DMS 273 treated with DMSO at 0.1 percent for 48 hours (cell line): Measurements from ENCODE around the gene ASPDH.

Experiments
- DNase-seq: peaks from one replicate; lab custom pipeline; 2025; lab: John Stamatoyannopoulos, UW

ASPDH gene

GRCh38 chr19:50513746-50514345, at the start of gene ASPDH:
TSS of gene ASPDH (minus strand) at chr19:50513913. CDS start at chr19:50513823, 90 bp downstream.
- DNase-seq: no peak

GRCh38 chr19:50562996-50563395, 49.3 kb upstream of the ASPDH start:
- no peak for DNase-seq

DNA sequence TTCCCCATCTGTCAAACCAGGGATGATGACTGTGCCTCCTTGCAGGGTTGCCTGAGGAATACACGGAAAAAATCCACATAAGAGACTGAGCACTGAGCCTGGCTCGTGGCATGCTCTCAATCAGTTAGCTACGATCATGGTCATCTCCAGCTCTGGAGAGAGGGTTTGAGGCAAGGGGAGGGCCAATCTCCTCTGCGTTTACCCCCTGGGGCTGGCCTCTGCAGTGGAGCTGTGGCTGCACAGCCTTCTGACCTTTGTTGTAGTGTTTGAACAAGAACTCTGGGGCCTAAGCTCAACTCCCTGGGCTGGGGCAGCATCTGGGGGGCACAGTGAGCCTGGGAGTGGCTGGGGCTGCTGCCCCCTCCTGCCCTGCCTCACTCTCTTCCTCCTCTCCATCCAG, 48.6 kb upstream of the ASPDH start:
- DNase-seq: no peak

DNA sequence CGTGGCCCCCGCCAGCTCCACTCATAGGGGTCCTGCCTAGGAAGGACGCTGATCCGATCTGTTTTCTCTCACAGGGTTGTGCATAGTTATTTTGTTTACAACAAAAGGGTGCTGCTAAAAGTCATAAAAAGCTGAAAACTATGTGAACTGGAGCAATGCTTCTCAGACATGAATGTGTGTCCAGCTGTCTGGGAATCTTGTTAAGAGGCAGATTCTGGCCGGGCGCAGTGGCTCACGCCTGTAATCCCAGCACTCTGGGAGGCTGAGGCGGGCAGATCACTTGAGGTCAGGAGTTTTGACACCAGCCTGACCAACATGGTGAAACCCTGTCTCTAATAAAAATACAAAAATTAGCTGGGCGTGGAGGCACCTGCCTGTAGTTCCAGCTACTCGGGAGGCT, 45.9 kb upstream of the ASPDH start:
- no peak for DNase-seq

- DNase-seq: no peak
These were observed 44.7 kb upstream of the ASPDH start for GRCh38 chr19:50558449-50558848.

DNA sequence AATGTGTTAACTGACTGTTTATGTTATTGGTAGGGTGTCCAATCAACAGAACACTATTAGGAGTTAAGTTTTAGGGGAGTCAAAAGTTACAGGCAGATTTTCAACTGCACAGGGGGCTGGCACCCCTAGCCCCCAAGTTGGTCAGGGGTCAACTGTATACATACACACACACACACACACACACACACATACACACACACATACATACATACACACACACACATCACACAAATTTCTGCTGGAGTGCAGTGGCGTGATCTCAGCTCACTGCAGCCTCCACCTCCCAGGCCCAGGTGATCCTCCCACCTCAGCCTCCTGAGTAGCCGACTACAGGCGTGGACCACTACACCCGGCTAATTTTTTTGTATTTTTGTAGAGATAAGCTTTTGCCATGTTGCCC, 44.3 kb upstream of the ASPDH start:
- no peak for DNase-seq

DNA sequence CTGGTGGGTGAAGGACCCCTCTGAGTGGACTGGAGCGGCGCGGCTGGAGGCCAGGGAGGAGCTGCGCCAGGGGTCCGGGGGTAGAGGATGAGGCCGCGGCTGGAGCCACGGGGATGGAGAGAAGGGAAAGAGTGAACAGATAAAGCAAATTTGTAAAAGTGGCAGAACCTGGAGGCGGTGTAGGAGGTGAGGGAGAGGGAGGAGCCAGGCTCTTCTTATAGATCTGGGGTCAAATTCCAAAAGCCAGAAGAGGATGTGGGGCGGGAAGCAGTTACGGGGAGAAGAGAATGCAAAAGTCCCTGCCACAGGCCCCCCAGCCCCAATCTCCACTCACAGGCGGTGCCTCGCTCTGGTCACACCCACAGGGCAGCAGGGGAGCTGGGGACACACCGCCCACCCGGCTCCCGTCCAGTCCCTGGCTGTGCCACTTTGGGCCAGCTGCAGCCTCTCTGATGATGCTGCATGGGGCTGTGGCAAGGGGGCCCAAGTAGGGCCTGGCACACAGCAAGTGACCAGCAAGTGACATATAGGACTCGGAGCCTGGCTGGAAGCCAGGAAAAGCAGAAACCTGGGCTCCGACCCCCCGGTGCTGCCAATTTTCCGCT, 43.4 kb upstream of the ASPDH start:
- no peak for DNase-seq

GRCh38 chr19:50556282-50557008, 42.7 kb upstream of the ASPDH start:
- DNase-seq: no peak

DNA sequence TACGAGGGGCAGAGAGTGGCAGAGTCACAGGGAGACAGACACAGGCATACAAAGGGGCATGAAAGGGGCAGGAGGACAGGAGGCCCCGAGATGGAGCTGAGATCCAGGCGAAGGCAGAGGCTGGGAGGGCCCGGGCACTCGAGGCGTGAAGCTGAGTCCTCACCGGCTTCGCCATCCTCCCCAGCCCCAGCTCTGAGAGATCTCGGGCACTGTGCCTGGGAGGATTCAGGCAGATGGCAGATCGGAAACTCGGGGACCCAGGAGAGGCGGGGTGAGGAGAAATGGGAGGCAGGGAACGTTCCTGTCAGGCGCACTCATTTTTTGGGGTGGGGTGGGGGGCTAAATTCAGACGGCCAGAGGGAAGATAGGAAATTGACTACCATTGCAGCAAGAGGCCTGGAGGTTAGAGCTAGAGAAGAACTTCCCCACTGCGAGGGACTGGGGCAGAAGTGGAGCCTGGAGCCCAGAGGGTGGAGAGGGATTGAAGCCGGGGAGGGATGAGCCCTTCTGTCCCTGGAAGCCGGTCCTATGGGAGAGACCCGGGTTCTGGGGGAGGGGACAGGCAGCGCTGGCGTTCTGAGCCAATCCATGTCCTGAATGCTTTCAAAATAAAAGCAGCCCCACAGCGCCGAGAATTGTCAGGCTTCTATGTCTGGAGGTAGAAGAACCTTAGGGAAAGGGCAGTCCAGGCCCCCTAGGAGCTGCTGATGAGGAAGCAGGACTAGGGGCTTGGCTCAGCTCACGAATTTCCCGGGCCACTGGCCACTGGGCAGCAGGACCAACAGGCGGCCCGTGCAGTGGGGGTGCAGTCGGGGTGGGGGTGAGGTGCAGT, 42.0 kb upstream of the ASPDH start:
- no peak for DNase-seq

DNA sequence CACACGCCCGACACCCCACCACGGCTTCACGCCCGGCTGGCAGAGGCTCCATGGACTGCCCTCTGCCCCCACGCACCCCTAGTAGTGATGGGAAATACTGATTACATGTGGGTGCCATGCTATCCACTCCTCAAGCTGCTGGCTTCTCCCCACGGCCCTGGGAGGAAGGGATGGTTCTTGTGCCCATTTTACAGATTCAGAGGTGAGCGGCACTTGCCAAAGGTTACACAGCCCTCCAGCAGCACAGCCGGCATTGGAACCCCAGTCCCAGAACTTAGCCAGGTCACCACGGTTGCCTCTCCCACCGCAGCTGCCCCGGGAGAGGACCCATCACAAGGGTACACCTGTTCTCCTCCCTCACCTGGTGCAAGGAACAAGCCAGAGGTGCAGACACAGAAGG, 41.3 kb upstream of the ASPDH start:
- no peak for DNase-seq

DNA sequence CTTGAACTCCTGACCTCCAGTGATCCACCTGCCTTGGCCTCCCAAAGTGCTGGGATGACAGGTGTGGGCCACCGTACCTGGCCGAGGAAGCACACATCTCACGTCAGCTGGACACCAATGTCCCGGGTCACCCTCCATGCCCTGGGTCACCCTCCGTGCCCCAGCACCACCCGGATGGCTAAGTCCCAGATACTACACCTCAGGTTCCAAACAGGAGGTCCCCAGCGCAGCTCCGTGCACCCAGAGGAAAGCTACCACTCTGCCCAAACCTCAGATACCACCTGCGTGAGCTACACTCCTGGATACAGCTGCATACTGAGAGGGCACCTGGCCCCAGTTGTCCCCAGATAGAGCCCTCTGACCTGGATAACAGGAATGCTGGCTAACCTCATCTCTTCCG, 40.5 kb upstream of the ASPDH start:
- DNase-seq: no peak

DNA sequence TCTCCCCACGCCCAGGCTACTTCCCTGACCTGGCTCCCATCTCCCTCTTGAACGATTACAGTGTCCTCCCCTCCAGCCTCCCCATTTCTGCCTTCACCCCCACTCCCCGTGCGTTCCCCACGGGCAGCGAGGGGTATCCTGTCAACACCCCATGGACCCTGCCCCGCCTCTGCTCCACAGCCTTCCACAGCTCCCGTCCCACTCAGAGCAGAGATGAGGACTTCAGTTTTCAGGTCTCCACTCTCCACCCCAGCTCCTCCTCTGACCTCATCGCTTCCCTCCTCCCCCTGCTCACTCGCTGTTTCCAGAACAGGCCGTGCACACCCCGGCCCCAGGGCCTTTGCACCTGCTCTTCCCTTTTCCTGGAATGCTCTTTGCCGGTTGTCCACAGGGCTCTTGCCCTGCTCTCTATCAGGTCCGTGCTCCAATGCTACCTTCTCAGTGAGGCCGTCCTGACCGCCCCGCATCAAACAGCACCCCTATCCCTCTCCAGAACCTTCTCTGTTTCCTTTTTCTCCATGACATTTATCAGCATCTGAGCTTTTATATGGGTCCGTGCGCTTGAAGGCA, 39.5 kb upstream of the ASPDH start:
- DNase-seq: no peak

GRCh38 chr19:50552540-50552939, 38.8 kb upstream of the ASPDH start:
- no peak for DNase-seq

- no peak for DNase-seq
These were observed 38.0 kb upstream of the ASPDH start for GRCh38 chr19:50551715-50552187.

DNA sequence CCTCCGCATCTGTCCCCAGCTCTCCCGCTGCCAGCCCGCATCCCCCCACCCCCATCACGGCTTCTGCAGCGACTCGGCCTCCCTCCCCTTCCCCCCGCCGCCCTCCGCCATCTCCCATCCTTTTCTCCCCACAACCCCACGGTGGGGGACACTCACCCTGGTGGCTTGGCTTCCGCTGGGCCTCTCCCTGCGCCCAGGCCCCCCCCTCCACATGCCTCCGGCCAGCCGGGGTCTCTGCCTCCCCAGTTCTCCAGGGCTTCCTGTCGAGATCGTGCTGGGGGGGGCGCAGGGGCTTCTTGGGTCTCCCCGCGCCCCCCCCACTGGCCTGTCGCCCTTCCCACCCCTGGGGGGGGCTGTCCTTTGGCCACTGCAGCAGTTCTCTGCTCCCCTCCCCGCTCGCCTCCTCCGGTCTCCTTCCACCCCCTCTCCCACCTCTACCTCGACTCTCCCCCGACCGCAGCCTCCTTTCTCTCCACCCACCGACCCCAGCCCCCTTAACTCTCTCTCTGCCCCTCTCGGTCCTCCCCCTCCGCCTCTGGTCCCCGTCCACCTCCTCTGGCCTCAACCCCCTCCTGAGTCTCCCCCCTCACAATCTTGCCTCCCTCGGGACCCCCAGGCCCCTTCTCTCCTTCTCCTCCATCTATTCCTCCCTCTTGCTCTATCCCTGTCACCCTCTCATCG, 37.5 kb upstream of the ASPDH start:
- no peak for DNase-seq

- no peak for DNase-seq
These were observed 36.9 kb upstream of the ASPDH start for GRCh38 chr19:50550594-50550966.

DNA sequence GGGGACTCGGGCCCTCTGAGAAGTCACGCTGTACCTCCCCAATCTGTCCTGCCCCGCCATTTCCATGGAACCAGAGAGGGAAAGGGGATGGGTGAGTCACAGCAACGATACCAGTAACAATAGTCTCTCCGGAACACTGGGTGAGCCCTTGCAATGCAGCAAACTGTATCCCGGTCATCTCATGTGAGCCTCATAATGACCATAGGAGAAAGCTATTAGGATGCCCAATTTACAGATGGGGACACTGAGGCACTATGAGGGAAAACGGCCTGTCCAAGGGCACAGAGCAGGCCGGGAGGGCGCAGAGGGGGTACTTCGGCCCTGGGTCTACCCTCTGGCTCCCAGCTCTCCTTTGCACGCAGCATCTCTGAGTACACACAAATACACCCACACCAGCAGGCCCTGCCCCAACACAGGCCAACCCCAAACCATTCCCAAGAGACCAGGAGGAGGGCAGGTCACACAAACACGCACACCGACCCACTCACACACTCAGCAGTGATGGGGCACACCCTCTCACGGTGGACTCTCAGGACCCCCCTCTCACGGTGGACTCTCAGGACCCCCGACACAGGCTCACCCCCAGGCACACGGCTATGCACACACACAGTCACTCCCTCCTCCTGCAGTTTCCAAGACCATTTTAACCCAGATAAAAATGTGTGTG, 36.3 kb upstream of the ASPDH start:
- DNase-seq: no peak

- no peak for DNase-seq
These were observed 35.6 kb upstream of the ASPDH start for GRCh38 chr19:50549059-50549926.

- no peak for DNase-seq
These were observed 34.7 kb upstream of the ASPDH start for GRCh38 chr19:50548191-50549058.
